Measurements from ENCODE around the gene RFTN1.

RFTN1 gene

GRCh38 chr3:16373341-16373946, 140.1 kb downstream of the RFTN1 start:
- DNase-seq: no peak

DNA sequence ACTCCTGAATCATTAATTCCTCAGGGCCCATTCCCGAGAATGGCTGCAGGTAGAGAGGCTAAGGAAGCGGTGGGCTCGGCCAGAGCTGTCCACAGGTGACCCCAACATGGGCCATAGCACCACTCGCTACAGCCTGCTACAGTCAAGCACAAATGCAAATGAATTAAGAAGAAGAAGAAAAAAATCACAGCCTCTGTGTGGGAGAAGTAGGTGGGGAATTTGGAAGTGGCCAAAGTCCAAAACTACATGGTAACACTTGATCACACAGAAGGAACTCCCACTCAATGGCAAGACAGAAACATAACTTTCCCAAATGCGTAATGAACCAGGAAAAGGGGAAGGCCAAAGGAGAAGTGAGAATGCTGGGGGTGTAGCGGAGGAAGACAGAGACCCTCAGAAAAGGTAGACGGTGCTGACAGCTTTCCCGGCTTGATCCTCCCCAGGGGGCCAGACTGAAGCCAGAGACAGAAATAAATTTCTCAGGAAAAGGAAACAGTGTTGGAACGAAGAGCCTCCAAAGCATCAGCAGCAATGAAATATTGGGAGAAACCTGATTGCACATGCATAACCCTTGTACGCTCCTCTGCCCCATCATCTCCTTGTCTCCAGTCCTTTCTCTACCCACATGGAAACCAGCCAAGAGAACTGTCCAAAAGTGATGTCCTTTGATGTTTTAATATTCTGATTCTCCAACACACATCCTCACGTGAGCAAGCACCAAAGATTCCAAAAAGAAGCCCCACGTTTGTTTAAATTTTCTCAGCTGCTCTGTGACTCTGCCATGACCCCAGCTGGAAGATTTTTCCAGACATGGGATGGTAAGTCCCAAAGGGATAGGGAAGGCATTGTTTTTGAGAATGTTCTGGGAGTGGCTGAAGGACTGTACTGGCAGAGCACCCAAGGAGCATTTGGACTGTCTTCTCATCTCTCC, 140.9 kb downstream of the RFTN1 start:
- no peak for DNase-seq

DNA sequence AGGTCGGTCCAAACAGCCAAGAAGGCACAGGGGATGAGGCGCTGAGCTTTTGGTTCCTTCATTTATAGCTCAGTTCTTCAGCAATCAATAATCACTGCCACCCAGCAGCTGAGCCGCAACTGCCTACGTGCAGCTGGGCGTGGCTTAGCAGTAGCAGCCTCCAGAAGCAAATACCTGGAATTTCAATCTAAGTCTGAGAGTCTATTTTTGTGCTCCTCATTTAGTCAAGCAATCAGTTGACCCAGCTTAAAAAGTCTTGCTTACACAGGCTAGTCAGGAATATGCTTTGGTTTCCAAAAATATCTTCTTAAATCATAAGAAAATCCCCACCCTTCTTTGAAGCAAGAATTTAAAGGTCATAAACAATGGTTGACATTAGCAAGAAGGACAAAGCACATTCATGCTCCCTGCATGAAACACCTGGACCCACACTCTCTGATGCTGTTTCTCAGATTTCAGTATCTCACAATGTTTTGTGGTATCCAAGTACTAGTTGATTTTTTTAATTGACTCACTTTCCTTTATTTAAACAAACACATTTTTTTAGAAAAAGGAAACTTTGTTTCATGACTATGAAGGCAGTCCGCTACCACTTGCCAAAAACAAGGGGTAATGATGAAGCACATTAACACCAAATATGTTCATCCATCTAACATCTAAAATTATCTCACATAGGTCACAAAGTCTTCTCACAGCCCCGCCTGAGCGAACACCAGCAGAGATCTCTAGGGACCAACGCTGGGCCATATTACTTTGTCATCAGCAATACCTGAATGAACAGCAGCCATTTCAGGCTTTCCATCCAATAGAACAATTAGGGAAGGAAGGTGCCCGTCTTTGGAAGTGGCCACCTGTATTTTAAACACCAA, 142.4 kb downstream of the RFTN1 start:
- DNase-seq: peak in 1 of 5 donors; percentile 21

DNA sequence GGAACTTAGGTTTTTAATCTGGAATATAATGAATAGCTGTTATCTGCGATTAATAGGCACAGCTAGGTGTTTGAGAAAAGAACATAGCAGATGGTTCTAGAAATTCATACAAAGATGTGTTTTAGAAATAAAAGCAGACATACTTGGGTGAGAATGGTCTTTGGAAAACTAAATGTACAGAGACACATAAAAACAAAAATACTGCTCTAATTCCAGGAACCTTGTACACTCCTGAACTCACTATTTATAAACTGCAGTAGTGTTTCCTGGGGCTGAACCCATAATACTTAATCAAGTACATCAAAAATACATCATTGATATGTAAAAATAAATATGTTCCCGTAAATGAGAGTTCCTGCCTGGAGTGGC, 143.0 kb downstream of the RFTN1 start:
- no peak for DNase-seq

DNA sequence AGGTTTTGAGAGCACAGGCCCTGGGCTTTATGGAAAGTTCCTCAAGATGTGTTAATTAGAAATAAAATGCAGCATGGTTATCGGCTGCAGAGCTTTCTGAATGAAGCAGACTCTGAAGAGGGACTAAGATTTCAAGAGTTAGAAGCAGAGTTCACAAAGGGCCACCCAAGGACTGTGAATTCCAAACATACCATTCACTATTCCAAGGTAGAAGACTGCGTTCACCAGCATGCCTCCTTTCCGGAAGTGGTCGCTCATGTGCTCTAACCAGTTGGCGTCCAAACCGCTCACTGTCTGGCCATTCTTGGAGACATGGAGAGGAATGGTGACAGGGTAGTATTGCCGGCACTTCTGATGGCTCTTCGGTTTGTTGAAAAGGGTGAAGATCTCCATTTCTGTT, 143.6 kb downstream of the RFTN1 start:
- DNase-seq: no peak

GRCh38 chr3:16369276-16369675, 144.2 kb downstream of the RFTN1 start:
- DNase-seq: no peak

DNA sequence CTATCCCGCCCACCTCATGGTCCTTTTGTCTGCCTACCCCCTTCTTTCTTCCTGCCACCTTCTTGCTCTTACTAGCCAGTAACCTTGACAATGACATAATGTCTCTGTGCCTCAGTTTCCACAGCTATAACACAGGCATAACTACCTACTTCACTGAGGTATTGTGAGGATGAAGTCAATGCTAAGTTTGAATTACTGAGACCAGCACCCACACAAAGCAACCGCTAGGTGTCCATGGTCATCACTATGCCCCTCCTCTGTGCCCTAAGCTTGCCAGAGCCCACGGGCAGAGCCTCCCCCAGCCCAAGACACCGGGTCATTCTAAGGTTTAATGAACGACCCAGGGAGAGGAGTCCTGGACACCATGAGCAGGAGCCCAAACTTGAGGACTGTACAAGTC, 146.9 kb downstream of the RFTN1 start:
- DNase-seq: no peak

DNA sequence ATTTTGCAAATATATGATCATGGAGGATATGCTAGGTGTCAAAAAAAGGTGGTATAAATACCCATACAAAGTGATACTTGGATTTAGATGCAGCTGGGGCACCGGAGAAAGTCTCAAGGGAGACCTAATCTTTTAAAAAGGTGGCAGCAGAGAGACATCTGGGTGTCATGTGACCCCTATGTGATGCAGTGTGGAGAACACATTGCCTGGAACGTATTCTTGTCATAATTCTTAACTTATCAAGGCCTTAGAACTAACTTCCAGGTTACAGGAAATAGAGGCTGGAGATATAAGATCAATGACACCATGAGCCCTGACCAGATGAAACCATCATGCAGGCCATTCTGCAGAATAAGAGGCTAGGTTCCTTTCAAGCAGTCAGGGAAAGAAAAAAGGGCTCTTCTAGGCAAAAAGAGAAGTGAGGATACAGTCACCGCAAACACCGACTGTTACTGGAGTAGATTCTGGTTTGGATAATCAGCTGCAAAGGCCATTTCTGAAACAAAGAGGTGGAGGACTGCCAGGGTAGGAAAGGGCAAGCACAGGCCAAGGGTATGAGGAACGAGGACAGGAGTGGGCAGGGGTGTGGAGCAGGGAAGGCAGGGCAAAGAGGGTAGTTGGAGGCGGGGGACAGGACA, 147.9 kb downstream of the RFTN1 start:
- no peak for DNase-seq

DNA sequence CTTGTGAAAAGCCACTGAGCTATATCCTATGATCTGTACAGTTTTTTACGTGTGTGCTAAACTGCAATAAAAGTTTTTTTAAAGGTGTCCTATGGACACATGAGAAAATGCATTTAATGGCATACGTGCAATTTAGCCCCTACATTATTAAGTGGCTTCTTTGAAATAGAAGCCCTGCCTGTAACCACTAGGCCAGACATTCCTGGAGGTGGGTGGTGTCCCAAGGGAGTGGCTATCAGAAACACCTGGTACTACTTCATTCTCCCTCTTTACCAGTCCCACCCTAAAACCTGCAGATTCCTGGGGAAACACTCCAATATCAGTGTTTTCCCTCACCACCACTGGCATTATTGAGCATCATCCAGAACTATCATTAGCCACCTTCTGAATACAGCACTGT, 148.5 kb downstream of the RFTN1 start:
- no peak for DNase-seq

DNA sequence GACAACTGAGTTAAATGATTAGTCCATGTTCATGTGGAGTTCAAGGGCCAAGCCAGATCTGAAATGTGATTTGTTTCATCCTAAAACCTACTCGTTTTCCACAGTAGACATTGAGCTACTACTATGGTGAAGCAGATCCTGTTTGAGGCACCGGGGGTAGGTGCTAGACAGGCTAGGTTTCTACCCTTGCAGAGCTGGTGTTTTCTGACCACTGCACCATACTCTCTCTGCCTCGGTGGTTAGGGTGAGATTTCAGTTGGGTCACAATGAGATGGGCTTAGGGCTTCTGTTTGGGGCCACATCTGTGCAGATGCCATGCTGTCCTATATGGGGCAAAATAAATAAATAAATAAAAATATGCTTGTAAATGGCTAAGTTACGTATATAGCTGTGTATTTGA, 149.2 kb downstream of the RFTN1 start:
- no peak for DNase-seq

DNA sequence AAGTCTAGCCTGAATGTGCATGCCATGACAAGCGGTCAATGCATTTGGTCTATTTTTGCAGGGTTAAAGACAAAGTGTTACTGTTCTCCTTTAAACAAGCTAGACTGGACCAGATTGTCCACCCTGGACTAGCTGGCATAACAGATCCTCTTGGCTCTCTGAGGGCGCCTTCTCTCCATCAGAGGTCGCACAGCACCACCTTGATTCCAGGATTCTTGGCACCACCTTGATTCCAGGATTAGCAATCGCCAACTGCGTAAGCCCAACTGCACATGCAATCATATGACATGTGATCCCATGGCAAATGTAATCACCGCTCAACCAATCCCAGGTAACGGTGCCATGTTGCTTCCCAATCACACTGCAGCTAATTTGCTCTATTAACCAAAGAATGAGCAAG, 149.9 kb downstream of the RFTN1 start:
- DNase-seq: no peak

GRCh38 chr3:16362770-16363169, 150.7 kb downstream of the RFTN1 start:
- DNase-seq: no peak

DNA sequence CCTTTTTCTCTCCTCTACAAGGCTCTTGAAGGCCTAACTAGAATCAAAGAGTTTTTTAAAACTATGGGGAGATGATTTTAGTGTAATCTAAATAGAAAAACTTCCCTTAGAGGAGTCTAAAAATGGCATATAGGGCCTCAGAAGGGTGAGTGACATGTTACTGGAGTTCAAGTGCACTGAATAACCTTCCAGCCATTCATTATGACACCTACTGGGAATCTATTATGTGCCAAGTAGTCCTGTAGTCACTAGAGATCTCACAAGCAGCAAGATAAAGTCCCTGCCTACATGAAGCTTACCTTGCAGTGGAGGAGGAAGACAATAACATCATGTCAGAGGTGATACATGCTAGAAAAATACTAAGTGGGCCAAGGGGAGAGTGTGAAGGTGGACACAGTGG, 152.4 kb downstream of the RFTN1 start:
- no peak for DNase-seq

GRCh38 chr3:16359331-16359730, 154.2 kb downstream of the RFTN1 start:
- DNase-seq: no peak

DNA sequence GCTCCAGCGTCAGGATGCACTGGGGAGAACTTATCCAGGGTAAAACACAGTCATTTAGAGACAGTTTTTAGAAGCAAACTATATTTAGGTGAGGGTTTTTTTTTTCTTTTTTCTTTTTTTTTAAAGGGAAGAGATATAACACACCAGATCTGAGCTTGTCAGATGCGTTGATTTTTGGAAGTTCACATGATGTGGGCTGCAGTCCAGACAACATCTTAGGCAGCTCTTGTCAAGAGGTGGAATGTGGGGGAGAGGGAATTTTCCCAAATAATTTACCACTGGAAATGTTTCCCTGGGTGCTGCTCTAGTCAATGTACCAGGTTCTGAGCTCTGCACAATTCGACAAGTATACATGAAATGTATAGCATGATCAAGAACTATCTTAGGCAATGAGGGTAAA, 155.2 kb downstream of the RFTN1 start:
- DNase-seq: no peak

- DNase-seq: no peak
These were observed 156.0 kb downstream of the RFTN1 start for GRCh38 chr3:16357186-16358121.

GRCh38 chr3:16355828-16356227, 157.7 kb downstream of the RFTN1 start:
- DNase-seq: no peak

DNA sequence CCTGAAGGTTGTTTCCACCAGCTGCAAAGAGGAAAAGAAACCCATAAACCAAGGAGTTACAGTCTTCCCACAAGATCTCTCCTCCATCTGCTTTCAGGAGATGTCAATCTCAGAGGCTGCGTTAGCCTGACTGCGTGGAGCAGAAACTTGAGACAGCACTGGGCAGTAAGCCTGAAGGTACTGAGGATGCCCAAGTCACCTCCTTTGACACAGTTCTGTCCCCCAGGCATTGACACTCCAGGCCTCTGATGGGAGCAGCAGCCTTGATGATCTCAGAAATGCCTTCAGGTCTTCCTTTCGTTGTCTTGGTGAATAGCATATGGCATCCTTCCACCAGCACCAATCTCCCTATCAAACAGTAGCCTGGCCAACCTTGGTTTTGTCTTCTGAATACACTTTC, 159.2 kb downstream of the RFTN1 start:
- DNase-seq: no peak

- DNase-seq: no peak
These were observed 161.1 kb downstream of the RFTN1 start for GRCh38 chr3:16352428-16352827.

DNA sequence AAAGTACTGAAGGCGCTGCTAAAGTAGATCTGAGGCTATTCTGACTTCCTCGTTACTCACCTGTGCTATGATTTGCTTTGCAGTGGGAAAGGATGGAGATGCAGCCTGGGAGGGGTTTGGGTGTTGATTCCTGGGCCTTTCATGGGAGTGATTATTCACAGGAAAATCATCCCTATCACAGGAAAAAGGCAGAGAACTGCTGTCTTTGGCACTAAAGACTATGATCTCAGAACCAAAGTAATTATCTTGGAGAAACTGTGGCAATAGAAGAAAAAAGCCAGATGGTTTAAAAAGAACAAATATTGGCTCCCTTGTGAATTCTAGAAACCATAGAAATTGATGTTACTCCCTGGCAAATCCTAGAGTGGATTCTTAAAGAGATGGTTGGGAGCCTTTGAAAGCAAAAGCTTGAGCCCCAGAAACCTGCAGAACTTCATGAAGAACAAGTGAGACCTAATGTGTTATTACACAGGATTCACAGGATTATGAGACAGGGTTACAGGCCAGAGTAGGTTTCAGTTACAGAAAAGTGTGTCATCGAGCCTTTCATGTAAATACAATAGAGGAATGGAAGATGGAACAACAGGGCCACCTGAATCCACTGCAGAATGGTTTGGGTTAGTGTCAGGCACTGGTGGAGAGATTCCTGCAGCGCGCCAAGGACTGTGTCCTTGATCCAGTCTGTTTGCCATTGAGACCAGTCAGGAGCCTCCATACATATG, 162.7 kb downstream of the RFTN1 start:
- DNase-seq: no peak

GRCh38 chr3:16349986-16350596, 163.4 kb downstream of the RFTN1 start:
- DNase-seq: no peak
